Hepatocyte (in vitro differentiated cells): ENCODE data around the gene ARHGAP10. TPM values are rescaled to one million over a fixed set of nuclear protein-coding genes. Genes with fewer than 3 reads are reported as not detected.

Experiments used
- DNase-seq: peaks from one replicate; pipeline ENCODE4 v3.0.0-alpha.2; 2016; ENCODE audit warnings: low spot score
- H2AFZ ChIP-seq: fragments of 200-600 bp; sonication (generic); 2 replicates; pipeline ENCODE4 v1.6.0; 2016; ENCODE audit warnings: antibody characterized with exemption, mild to moderate bottlenecking
- H3K27ac ChIP-seq: fragments of 200-600 bp; sonication (generic); 2 replicates; pipeline ENCODE4 v1.5.1; 2016; ENCODE audit warnings: mild to moderate bottlenecking
- H3K27me3 ChIP-seq: fragments of 200-600 bp; sonication (generic); 2 replicates; pipeline ENCODE4 v1.6.1; 2016
- H3K36me3 ChIP-seq: fragments of 200-600 bp; sonication (generic); replicated peaks from 2 replicates; pipeline ENCODE4 v1.5.1; 2016; ENCODE audit warnings: low read depth; ENCODE audit not compliant: insufficient read depth
- H3K4me1 ChIP-seq: fragments of 200-600 bp; sonication (generic); 2 replicates; pipeline ENCODE4 v1.5.1; 2016; ENCODE audit warnings: mild to moderate bottlenecking, moderate library complexity; ENCODE audit not compliant: insufficient read depth
- H3K4me2 ChIP-seq: fragments of 200-600 bp; sonication (generic); 2 replicates; pipeline ENCODE4 v1.6.0; 2016
- H3K4me3 ChIP-seq: fragments of 200-600 bp; sonication (generic); 2 replicates; pipeline ENCODE4 v1.5.1; 2016; ENCODE audit warnings: mild to moderate bottlenecking
- H3K79me2 ChIP-seq: fragments of 200-600 bp; sonication (generic); 2 replicates; pipeline ENCODE4 v1.6.0; 2017; ENCODE audit warnings: mild to moderate bottlenecking
- H3K9me2 ChIP-seq: fragments of 200-600 bp; sonication (generic); replicated peaks from 2 replicates; pipeline ENCODE4 v1.6.0; 2017; ENCODE audit warnings: mild to moderate bottlenecking; ENCODE audit not compliant: insufficient read depth
- H3K9me3 ChIP-seq: fragments of 200-600 bp; sonication (generic); 2 replicates; pipeline ENCODE4 v1.5.1; 2016; ENCODE audit warnings: low read depth, mild to moderate bottlenecking
- H4K20me1 ChIP-seq: fragments of 200-600 bp; sonication (generic); 2 replicates; pipeline ENCODE4 v1.6.0; 2016; ENCODE audit warnings: mild to moderate bottlenecking; ENCODE audit not compliant: insufficient read depth, poor library complexity, severe bottlenecking
- EZH2 ChIP-seq: fragments of 200-600 bp; sonication (generic); IDR thresholded peaks from 2 replicates; pipeline ENCODE4 v1.6.1; 2016; ENCODE audit warnings: antibody characterized with exemption, mild to moderate bottlenecking, borderline replicate concordance
- EZH2phosphoT487 ChIP-seq: fragments of 200-600 bp; sonication (generic); IDR thresholded peaks from one replicate; pipeline ENCODE4 v1.6.1; 2018; ENCODE audit warnings: antibody characterized with exemption, mild to moderate bottlenecking, low read depth, moderate library complexity; ENCODE audit not compliant: unreplicated experiment, severe bottlenecking
- WGBS: methylation state at CpG from one replicate; pipeline ENCODE4 v1.1.6; 2016; ENCODE audit warnings: low lambda C conversion rate; ENCODE audit errors: missing lambda C conversion rate; 5-methylcytosine and 5-hydroxymethylcytosine counted together
- polyA plus RNA-seq: library from polyadenylated mRNA; unstranded; fragments of >200 nt; fragmentation: Nextera tagmentation; extraction: Ambion mirVana; gene quantifications from 2 replicates; pipeline ENCODE4 v1.2.1, GENCODE V29; 2016
- total RNA-seq: library from RNA; depleted of rRNA; stranded (reverse); fragments of >200 nt; gene quantifications from 2 replicates; pipeline ENCODE4 v1.2.3, GENCODE V29; 2014
- TF ChIP-seq, protein P1 (sequence below): fragments of 200-600 bp; sonication (generic); IDR thresholded peaks from 2 replicates; pipeline ENCODE4 v1.5.1; 2016; ENCODE audit warnings: antibody characterized with exemption, mild to moderate bottlenecking; ENCODE audit not compliant: poor library complexity

The ARHGAP10 gene
- total and polyA plus RNA-seq, 2 experiments from 2014 or later: 16.8 to 23.4 TPM

DNA sequence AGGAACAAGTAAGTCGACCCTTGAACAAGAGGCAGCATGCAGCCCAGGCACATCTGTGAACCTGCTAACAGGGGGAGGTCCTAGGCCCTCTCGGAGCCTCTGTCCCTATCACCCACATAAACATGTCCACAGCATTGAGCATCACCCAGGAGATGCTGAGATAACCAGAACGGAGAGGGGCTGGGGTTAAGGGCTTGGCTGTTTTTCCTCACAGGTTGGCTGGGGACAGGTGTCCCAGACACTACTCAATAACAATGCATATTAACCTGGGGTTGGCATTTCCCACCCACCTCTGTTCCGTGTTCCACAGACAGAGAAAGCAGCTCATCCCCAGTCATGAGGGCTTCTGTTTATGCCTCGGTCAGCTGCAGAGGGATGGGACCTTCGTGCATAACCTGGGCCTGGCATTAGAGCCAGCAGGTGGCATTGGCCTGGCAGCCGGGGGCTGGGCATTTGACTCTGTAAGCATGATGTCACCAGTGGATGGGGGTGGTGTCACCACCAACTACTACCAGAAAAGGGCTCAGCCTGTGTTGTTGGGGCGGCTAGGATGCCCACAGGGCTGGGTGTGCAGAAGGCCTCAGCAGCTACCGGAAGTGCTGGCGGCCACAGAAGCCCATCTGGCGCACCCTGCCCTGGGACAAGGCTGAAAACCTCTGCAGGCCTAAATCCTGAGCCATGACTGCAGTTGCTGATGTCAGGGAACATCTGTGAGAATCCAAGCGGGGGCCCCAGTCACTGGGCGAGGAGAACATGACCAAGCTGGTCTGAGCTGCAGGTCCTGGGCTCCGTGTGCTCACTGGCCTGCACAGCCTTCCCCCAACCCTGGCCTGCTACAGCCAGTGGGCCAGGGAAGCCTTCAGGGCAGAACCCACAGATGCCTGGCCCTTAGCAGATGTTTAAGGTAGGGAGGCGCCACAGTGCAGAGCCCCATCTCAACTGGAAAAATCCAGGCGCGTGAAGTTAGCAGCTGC, 358.9 kb downstream of the ARHGAP10 start:
- TF ChIP-seq EZH2phosphoT487 (no peak), EZH2 (no peak)
- TF ChIP-seq, protein P1, sequence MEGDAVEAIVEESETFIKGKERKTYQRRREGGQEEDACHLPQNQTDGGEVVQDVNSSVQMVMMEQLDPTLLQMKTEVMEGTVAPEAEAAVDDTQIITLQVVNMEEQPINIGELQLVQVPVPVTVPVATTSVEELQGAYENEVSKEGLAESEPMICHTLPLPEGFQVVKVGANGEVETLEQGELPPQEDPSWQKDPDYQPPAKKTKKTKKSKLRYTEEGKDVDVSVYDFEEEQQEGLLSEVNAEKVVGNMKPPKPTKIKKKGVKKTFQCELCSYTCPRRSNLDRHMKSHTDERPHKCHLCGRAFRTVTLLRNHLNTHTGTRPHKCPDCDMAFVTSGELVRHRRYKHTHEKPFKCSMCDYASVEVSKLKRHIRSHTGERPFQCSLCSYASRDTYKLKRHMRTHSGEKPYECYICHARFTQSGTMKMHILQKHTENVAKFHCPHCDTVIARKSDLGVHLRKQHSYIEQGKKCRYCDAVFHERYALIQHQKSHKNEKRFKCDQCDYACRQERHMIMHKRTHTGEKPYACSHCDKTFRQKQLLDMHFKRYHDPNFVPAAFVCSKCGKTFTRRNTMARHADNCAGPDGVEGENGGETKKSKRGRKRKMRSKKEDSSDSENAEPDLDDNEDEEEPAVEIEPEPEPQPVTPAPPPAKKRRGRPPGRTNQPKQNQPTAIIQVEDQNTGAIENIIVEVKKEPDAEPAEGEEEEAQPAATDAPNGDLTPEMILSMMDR: no peak
- Histone ChIP-seq H4K20me1 (no peaks in the 10 kb centered on the region), H3K27ac (no peak overlapping the region), H3K4me2 (no peak overlapping the region), H3K36me3 (no peaks in the 10 kb centered on the region), H3K9me2 (no peaks in the 10 kb centered on the region), H3K4me3 (no peak overlapping the region), H3K27me3 (no peaks in the 10 kb centered on the region), H3K4me1 (no peaks in the 10 kb centered on the region), H2AFZ (no peak overlapping the region), H3K9me3 (no peaks in the 10 kb centered on the region), H3K79me2 (no peaks in the 10 kb centered on the region)
- WGBS: 95% methylated on average over 17 of the region's 17 CpGs
- DNase-seq: no peak

DNA sequence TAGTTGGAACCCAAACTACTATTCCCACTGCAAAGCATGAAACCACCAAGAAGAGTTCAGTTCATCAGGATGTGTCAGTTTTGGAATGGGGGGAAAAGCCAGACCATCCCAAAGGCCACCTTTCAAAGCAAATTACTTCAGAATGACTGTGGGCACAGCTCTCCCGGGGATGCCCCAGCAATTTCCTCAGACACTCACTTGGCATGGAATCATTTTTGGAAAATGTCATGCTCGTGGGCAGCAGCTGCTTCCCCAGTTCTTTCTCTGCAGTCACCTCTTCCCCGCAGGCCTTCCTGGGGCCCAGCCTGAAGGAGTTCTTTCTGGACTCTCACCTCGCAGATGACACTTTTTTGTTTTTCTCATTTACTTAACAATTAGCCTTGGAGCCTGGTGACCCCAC, 360.0 kb downstream of the ARHGAP10 start:
- no peak for DNase-seq
- no peaks in the 10 kb centered on the region for H3K4me1 ChIP-seq
- H4K20me1 ChIP-seq: no peaks in the 10 kb centered on the region
- no peak overlapping the region for H3K4me3 ChIP-seq
- TF ChIP-seq, protein P1: no peak
- no peak for TF ChIP-seq EZH2
- no peak for TF ChIP-seq EZH2phosphoT487
- no peak overlapping the region for H2AFZ ChIP-seq
- H3K4me2 ChIP-seq: no peak overlapping the region
- WGBS: 89% methylated on average over 4 of the region's 4 CpGs
- H3K79me2 ChIP-seq: no peaks in the 10 kb centered on the region
- no peak overlapping the region for H3K27ac ChIP-seq
- H3K9me3 ChIP-seq: no peaks in the 10 kb centered on the region
- no peaks in the 10 kb centered on the region for H3K27me3 ChIP-seq
- H3K9me2 ChIP-seq: no peaks in the 10 kb centered on the region
- no peaks in the 10 kb centered on the region for H3K36me3 ChIP-seq

DNA sequence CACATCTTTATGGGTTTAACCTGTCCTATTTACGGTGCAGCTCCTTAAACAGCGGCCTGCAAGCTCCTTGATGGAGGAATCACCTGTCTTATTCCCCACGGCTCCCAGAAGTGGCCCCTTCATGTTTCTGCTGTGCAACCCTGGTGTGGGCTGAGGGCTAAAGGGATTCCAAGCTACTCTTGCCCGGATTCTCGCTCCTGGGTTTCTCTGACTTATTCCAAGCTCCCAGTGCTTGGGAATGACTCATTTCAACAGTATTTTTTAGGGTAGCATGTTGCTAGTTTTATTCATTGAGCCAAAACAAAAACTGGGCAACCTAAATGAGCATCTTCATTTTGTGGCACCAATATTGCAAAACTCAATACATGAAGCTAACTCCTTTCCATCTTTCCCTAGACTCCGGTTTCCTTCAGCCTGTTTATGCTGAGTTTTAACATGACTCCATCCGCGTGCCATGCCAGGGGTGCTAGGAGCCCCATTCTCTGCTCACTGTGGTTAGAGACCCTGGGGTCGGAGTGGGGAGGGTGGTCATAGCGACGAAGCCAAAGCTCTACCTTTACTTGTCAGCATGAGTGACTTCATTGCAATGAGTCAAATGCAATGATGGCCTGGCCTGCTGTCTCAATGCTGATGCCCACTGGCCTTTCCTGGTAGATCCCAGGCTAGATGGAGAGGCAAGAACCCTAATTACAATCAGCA, 360.6 kb downstream of the ARHGAP10 start:
- no peaks in the 10 kb centered on the region for H3K79me2 ChIP-seq
- no peak for TF ChIP-seq EZH2
- TF ChIP-seq, protein P1: no peak
- TF ChIP-seq EZH2phosphoT487: no peak
- no peak overlapping the region for H3K27ac ChIP-seq
- H3K27me3 ChIP-seq: no peaks in the 10 kb centered on the region
- no peaks in the 10 kb centered on the region for H4K20me1 ChIP-seq
- no peaks in the 10 kb centered on the region for H3K36me3 ChIP-seq
- no peak overlapping the region for H2AFZ ChIP-seq
- no peak overlapping the region for H3K4me2 ChIP-seq
- H3K9me2 ChIP-seq: no peaks in the 10 kb centered on the region
- WGBS: 97% methylated on average over 11 of the region's 11 CpGs
- no peak overlapping the region for H3K4me3 ChIP-seq
- H3K9me3 ChIP-seq: no peaks in the 10 kb centered on the region
- no peaks in the 10 kb centered on the region for H3K4me1 ChIP-seq
- DNase-seq: no peak
